Natural killer cell (primary cell): Measurements from ENCODE around the gene B3GNT7. TPM values are rescaled to one million over a fixed set of nuclear protein-coding genes. Genes with fewer than 3 reads are reported as not detected.

ENCODE experiments used
- ATAC-seq, 3 donors: fragments of 150-1000 bp in 2 of 3; fragments of 200-7000 bp in 1 of 3; cut with Tn5 transposase; 1 replicate in 1 of 3; 2 replicates in 2 of 3; pipeline ENCODE4 v1.10.0; 2021; ENCODE audit warnings: mild to moderate bottlenecking in 2 of 3, moderate library complexity in 2 of 3
- DNase-seq, 2 donors: peaks; one replicate each; pipeline versions ENCODE4 v3.0.0 to v3.0.0-alpha.2; 2013 to 2021; ENCODE audit warnings: mixed read lengths in 1 of 2
- H3K27ac ChIP-seq: one replicate; pipeline ENCODE4 v1.5.1; 2013; ENCODE audit warnings: mild to moderate bottlenecking, low read length
- H3K27me3 ChIP-seq: one replicate; pipeline ENCODE4 v1.6.1; 2013; ENCODE audit warnings: low read length; ENCODE audit not compliant: control insufficient read depth, insufficient read depth
- H3K36me3 ChIP-seq: one replicate; pipeline ENCODE4 v1.6.1; 2013; ENCODE audit warnings: low read length; ENCODE audit not compliant: control insufficient read depth, insufficient read depth
- H3K4me1 ChIP-seq: one replicate; pipeline ENCODE4 v1.6.1; 2013; ENCODE audit warnings: low read length; ENCODE audit not compliant: control insufficient read depth, insufficient read depth
- H3K4me3 ChIP-seq: one replicate; pipeline ENCODE4 v1.5.1; 2013; ENCODE audit warnings: low read length
- H3K9me3 ChIP-seq: one replicate; pipeline ENCODE4 v1.6.1; 2013; ENCODE audit warnings: low read length; ENCODE audit not compliant: control insufficient read depth, insufficient read depth
- H3K27ac Mint-ChIP-seq, 2 donors: one replicate each; pipeline ENCODE4 v1.8.0; 2022; ENCODE audit warnings: mild to moderate bottlenecking in 2 of 2, mixed read lengths in 2 of 2, moderate library complexity in 1 of 2
- H3K27me3 Mint-ChIP-seq, 2 donors: one replicate each; pipeline ENCODE4 v1.8.0; 2022; ENCODE audit warnings: low read depth in 2 of 2, mixed read lengths in 2 of 2
- H3K36me3 Mint-ChIP-seq: one replicate; pipeline ENCODE4 v1.8.0; 2022; ENCODE audit warnings: mixed read lengths
- H3K4me1 Mint-ChIP-seq, 2 donors: one replicate each; pipeline ENCODE4 v1.8.0; 2022; ENCODE audit warnings: mixed read lengths in 2 of 2
- H3K4me3 Mint-ChIP-seq: one replicate; pipeline ENCODE4 v1.8.0; 2022; ENCODE audit warnings: mild to moderate bottlenecking, moderate library complexity, mixed read lengths
- H3K9me3 Mint-ChIP-seq, 2 donors: one replicate each; pipeline ENCODE4 v1.8.0; 2022; ENCODE audit warnings: mixed read lengths in 2 of 2
- CTCF ChIP-seq: fragments of 200-600 bp; IDR thresholded peaks from one replicate; pipeline ENCODE4 v1.8.0; 2022; ENCODE audit warnings: antibody characterized with exemption
- WGBS: methylation state at CpG from one replicate; pipeline ENCODE4 v1.1.7; 2013; ENCODE audit warnings: missing lambda C conversion rate; ENCODE audit not compliant: insufficient coverage; 5-methylcytosine and 5-hydroxymethylcytosine counted together
- intact Hi-C: fragments of 100-400 bp; cut with micrococcal nuclease; formaldehyde crosslinking; loops from one replicate; pipeline ENCODE4 v1.14.2; 2022
- total RNA-seq, 4 donors: library from RNA; stranded (reverse); fragments of 120-200 nt in 1 of 4; gene quantifications; one replicate each; pipeline versions ENCODE4 v1.2.3 to v1.2.4, GENCODE V29; 2013 to 2022

The B3GNT7 gene
- total RNA-seq: 100 to 1,000 TPM in 2 of 3 donors, 10 to 100 TPM in 1; 87.5 to 151 (median 113) TPM
- total RNA-seq (2013): 13.5 TPM

DNA sequence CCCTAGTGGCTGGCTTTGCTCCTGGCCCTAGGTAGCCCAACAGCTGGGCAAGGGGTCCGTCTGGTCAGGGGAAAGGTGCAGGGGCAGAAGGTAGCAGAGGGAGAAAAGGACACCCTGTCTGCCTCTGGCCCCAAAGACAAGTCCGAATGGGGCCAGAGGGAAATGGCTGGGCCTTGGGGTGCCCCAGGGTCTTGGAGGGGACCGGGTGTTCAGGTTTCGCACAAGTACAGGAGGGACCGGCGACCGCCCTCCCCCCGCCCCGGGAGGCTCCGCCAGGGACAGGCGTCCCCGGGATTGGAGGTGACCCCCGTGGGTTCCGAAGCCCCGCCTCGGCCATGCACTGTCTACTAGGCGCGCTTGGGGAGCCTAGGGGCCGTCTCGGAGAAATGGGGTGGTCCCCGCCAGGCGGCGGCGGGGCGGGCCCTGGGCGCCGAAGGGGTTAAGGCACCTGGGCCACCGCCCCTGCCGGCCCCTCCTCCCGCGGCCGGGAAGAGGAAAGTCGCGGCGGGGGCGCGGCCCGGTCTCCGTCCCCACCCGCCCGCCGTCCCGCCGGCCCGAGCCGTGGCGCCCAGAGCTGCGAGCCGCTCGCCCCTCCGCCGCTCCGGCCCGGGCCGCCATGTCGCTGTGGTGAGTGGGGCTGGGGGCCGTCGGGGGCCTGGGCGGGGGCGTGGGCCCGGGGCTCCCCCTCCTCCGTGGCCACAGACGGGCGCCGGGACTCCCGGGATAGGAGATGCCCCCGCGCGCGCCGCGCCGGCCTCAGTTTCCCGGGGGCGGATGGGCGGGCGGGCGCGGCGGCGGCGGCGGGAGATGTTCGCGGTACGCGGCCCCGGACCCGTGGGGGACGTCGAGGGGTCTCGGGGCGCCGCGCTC lies at the start of gene B3GNT7:
TSS of gene B3GNT7 (plus strand) at position 523 of the 870 bp plus-strand sequence. CDS start at position 617, 94 bp downstream.
- H3K36me3 Mint-ChIP-seq: no peaks in the 10 kb centered on the region
- peak within 1 kb of the TSS; percentile 99 for H3K27ac ChIP-seq
- H3K4me3 ChIP-seq: peak within 1 kb of the TSS; percentile 56
- intact Hi-C loops: no loop called here
- no peaks in the 10 kb centered on the region for H3K9me3 ChIP-seq
- H3K4me1 ChIP-seq: peaks cover 85% of the 10 kb centered on the region
- H3K4me1 Mint-ChIP-seq: peaks cover 60 to 75% of the 10 kb centered on the region in 2 donors
- ATAC-seq (peak in 2 of 3 donors; percentile 7 to 32), DNase-seq (peak in 1 of 2 donors; percentile 49)
- TF ChIP-seq CTCF: no peak
- H3K27ac Mint-ChIP-seq: peak within 1 kb of the TSS; percentile 99 to 100
- peak within 1 kb of the TSS; percentile 97 for H3K4me3 Mint-ChIP-seq
- no peaks in the 10 kb centered on the region for H3K9me3 Mint-ChIP-seq
- H3K27me3 ChIP-seq: no peaks in the 10 kb centered on the region
- no peaks in the 10 kb centered on the region for H3K27me3 Mint-ChIP-seq
- WGBS: 4% methylated on average over 95 of the region's 95 CpGs
- peaks cover 6% of the 10 kb centered on the region for H3K36me3 ChIP-seq

DNA sequence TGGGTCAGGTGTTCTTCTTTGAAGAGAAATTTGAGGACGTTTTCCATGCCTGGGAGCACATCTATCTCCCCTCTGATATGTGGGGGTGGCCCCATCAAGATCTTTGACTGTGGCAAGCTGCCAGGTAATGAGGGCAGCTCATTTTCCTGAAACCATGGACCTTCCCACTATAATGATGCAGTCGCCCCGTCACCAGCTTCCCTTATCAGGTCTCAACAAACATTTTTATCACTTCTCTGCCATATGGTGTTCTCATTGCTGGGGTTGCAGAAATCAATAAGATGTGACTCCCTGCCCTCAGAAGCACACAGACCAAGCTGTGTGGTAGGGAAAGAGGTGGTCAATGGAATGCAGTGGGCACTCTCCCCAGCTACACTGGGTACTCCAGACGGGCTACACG lies 48.4 kb upstream of the B3GNT7 start:
- no peaks in the 10 kb centered on the region for H3K27me3 ChIP-seq
- no peaks in the 10 kb centered on the region for H3K36me3 ChIP-seq
- H3K4me3 Mint-ChIP-seq: no peak overlapping the region
- H3K9me3 ChIP-seq: no peaks in the 10 kb centered on the region
- H3K36me3 Mint-ChIP-seq: no peaks in the 10 kb centered on the region
- no peak overlapping the region for H3K4me3 ChIP-seq
- no peaks in the 10 kb centered on the region for H3K27me3 Mint-ChIP-seq
- intact Hi-C loops: no loop called here
- H3K4me1 Mint-ChIP-seq: no peaks in the 10 kb centered on the region
- H3K27ac Mint-ChIP-seq: no peak overlapping the region
- no peak for TF ChIP-seq CTCF
- H3K9me3 Mint-ChIP-seq: no peaks in the 10 kb centered on the region
- ATAC-seq (no peak), DNase-seq (no peak)
- H3K4me1 ChIP-seq: no peaks in the 10 kb centered on the region
- H3K27ac ChIP-seq: no peak overlapping the region
- WGBS: 85% methylated on average over 4 of the region's 5 CpGs

- Mint-ChIP-seq H3K27ac (no peak overlapping the region), H3K4me3 (no peak overlapping the region), H3K36me3 (no peaks in the 10 kb centered on the region), H3K27me3 (no peaks in the 10 kb centered on the region), H3K4me1 (no peaks in the 10 kb centered on the region), H3K9me3 (no peaks in the 10 kb centered on the region)
- Histone ChIP-seq H3K4me3 (no peak overlapping the region), H3K9me3 (no peaks in the 10 kb centered on the region), H3K27me3 (no peaks in the 10 kb centered on the region), H3K4me1 (no peaks in the 10 kb centered on the region), H3K36me3 (no peaks in the 10 kb centered on the region), H3K27ac (no peak overlapping the region)
- intact Hi-C loops: no loop called here
- 85% methylated on average over 1 of the region's 1 CpG for WGBS
- TF ChIP-seq CTCF: no peak
- no peak for DNase-seq
- no peak for ATAC-seq
Measured at GRCh38 chr2:231347638-231348037, 47.9 kb upstream of the B3GNT7 start.
